ENCODE measurements around the gene LHFPL3. TPM values are rescaled to one million over a fixed set of nuclear protein-coding genes. Genes with fewer than 3 reads are reported as not detected.
"Not testable (repeated sequence)": the region's sequence is repeated elsewhere in the genome, so short reads cannot be mapped to it uniquely, and the experiment has no call there.

LHFPL3 gene
- total RNA-seq (2014; rRNA removed): not detected in 2 replicates
- polyA plus RNA-seq (2012): not detected

DNA sequence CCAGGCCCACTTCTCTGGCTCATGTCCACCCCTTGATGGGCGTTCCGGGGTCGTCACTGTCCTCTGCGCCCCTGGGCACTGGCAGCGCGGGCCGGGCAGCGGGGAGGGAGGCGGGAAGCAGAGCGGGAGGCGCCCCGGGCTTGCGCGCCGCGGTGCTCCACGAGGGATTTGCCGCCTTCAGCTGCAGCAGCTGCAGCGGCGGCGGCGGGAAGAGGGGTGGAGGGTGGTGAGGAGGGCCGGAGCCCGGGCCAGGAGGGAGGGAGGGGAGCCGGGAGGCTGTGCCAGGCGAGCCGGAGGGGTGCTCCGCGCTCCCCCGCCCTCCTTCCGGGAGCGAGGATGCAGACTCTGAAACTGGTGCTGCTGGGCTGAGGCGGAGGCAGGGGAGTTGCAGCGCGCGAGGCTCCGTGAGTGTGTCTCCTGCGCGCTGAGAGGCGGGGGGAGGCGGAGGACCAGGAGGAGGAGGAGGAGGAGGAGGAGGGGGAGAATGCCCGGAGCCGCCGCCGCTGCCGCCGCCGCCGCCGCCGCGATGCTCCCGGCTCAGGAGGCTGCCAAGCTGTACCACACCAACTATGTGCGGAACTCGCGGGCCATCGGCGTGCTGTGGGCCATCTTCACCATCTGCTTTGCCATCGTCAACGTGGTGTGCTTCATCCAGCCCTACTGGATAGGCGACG lies at the start of gene LHFPL3:
TSS of gene LHFPL3 (plus strand) at position 308 of the 674 bp plus-strand sequence.
- no peak for DNase-seq (ENCODE audit: low read depth)

DNA sequence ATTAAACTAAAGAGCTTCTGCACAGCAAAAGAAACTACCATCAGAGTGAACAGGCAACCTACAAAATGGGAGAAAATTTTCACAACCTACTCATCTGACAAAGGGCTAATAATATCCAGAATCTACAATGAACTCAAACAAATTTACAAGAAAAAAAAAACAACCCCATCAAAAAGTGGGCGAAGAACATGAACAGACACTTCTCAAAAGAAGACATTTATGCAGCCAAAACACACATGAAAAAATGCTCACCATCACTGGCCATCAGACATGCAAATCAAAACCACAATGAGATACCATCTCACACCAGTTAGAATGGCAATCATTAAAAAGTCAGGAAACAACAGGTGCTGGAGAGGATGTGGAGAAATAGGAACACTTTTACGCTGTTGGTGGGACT lies 46.7 kb upstream of the LHFPL3 start:
- not testable (repeated sequence) for DNase-seq (ENCODE audit: low read depth)

- DNase-seq (ENCODE audit: low read depth): no peak
These were observed 41.6 kb upstream of the LHFPL3 start for GRCh38 chr7:104286839-104287238.

- DNase-seq (ENCODE audit: low read depth): no peak
These were observed 40.3 kb upstream of the LHFPL3 start for GRCh38 chr7:104288137-104288536.

DNA sequence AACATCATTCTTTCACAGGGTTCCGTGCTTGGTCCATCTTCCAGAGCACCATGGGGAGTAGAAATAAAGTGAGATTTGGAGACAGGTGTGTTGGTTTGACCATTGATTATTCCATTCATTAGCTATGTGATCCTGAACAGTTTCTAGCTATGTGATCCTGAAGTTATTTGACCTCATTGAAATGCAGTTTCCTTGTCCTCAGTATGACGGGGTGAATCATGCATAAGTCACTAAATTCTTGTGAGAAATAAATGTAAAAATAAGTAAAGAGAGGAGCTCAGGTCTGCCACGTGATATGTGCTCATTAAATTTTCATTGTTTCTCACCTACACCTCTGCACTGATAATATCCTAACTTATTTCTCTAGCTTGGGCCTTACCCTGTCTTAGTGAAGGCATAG lies 34.1 kb upstream of the LHFPL3 start:
- DNase-seq (ENCODE audit: low read depth): no peak

DNA sequence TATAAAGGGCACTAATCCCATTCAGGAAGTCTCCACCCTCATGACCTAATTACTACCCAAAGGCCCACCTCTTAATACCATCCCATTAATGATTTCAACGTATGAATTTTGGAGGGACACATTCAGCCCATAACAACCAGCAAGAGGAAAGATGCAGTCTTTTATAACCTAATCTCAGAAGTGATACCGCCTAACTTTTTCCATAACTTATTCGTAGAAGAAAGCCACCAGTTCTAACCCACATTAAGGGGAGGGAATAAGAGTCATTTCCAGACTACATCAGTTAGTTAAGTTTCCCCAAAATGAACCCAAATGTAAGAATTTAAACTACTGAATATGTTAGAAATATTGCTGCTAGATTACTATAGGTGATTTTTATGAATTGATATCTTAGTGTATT lies 32.1 kb upstream of the LHFPL3 start:
- DNase-seq (ENCODE audit: low read depth): no peak

DNA sequence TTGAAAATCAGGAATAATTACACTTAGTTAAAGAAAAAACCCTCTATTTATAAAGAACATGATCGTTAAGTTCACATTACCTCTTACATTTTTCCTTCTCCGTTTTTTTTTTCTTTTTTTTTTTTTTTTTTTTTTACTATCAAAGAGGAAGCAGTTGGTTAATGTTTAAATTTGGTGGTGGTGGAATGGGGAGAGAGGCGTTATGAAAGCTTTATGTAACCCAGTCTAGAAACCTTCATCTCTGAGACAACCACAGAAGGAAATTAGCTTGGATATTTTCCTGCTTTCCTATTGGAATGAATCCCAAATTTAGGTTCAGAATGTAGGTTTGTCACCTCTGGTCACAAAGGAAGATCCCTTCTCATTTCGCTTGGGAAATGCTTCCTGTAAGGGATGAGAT lies 31.5 kb upstream of the LHFPL3 start:
- DNase-seq (ENCODE audit: low read depth): no peak

DNA sequence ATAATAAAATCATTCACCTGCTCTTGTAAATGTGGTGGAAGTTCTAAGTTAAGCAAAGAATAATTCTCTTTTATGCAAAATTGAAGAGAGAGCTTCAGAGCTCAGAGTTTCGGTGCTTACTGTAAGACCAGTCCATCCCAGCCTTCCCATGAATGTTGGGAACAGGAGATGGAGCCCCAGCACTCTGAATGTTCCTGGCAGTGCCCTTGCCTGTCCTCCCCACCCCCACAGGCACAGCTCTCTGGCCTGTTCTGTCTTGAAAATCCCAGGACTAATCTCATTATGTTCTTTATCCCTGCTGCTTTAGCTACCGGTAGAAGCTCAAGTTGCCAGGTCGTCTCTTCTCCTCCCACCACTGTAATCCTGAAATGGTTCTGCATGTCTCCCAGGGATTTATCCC lies 29.1 kb upstream of the LHFPL3 start:
- no peak for DNase-seq (ENCODE audit: low read depth)

DNA sequence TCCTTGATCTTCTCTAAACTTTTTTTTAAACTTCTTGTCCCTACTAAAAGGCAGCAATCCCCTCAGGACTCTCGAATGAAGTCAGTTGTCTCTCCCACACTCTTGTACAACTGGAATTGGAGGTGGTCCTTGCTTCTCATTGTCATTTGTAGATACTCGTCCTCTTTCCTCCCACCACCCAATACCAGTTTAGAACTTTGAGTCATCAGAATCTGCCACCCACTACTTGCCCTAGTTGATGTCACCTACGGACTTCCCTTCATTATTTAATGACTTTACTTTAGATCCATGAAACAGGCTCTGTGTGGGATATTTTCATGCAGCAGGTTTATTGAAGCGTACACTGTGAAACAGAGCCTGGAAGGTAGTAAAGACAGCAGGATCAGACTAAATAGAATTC lies 28.6 kb upstream of the LHFPL3 start:
- no peak for DNase-seq (ENCODE audit: low read depth)

DNA sequence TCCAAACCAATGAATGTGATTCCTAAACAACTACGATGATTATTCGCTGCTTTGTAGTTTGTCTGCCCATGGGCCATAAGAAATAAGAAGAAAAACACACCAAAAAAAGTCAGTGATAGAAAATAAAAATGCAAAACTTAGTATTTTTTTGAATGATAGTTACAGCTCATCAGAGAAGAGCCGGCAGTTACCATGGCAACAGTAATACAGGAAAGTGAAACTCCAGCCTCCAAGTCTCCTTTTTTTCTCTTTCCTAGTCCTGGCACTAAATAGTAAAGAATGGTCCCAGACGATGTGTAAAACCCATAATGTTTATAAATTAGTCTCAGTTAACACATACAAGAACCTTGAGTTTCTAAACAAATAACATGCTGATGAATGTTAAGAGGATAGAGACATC lies 21.6 kb upstream of the LHFPL3 start:
- DNase-seq (ENCODE audit: low read depth): no peak

DNA sequence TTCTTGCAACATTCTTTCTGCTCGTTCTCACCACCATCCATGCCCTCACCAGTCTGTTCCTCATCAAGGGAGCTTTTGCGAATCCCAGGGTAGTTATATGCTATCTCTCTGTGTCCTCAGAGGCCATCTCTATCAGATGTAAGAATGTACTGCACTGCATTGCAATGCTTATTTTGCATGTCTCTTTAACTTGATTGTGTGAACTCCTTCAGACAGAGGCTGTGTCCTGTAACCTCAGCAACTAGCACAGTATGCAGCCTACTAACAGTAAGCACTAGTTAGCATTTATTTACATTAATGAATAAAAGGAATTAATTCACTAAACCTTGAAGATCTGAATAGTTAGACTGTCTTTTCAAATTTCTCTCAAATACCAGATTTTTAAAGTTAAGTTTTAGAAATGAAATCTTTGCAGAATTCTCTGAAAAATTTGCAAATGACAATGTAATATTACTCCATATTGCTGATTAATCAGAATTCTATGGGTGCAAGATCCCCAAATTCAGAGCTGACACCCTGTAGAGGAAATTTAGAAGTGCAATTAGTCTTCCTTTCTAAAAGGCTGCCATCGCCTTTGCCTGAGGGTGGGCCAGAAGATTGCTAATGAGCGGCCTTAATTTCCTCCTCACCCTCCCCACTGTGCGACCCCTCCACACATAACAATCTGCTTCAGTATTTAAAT lies 10.3 kb upstream of the LHFPL3 start:
- no peak for DNase-seq (ENCODE audit: low read depth)

DNA sequence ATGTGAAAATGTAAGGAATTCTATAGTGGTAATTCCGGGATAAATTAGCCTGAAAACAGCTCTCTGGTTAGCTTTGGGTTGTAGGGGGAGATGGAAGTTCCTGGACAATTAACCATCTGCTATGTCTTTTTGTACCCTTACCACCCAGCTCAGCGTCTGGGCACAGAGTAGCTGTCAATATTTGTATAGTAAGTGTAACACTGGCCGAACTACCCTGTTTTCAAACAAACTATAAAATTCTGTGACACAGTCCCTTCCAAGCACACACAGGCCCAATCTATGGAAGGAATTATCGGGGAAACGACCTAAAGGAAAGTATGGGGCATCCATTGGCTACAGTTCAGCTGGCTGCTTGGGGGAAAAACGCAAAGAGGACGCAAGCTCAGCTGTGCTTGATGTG lies 869 bp upstream of the LHFPL3 start:
- DNase-seq (ENCODE audit: low read depth): no peak

- no peak for DNase-seq (ENCODE audit: low read depth)
These were observed 486 bp upstream of the LHFPL3 start for GRCh38 chr7:104327938-104328295.

GRCh38 chr7:104328970-104329825 lies 795 bp downstream of the LHFPL3 start:
- no peak for DNase-seq (ENCODE audit: low read depth)

GRCh38 chr7:104341546-104341945 lies 13.1 kb downstream of the LHFPL3 start:
- no peak for DNase-seq (ENCODE audit: low read depth)

DNA sequence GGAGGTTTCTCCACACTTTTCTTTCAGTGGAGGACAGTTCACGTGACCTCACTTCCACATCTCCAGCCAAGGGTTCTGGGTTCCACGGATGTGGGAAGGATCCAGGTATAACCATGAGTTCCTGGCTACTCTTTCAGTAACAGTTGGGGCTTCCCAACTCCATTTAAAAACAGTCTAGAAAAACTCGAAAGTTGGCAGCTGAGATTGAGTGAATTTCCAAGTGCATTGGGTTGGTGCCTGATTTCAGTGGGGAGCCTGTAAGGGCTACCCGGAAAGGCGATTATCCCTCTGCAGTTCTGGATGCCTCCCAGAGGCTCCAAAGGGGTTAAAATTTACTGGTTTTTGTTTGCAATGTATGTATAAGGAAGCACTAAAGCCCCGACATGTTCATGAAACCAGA lies 24.3 kb downstream of the LHFPL3 start:
- DNase-seq (ENCODE audit: low read depth): no peak

- DNase-seq (ENCODE audit: low read depth): no peak
These were observed 28.8 kb downstream of the LHFPL3 start for GRCh38 chr7:104357166-104357565.

DNA sequence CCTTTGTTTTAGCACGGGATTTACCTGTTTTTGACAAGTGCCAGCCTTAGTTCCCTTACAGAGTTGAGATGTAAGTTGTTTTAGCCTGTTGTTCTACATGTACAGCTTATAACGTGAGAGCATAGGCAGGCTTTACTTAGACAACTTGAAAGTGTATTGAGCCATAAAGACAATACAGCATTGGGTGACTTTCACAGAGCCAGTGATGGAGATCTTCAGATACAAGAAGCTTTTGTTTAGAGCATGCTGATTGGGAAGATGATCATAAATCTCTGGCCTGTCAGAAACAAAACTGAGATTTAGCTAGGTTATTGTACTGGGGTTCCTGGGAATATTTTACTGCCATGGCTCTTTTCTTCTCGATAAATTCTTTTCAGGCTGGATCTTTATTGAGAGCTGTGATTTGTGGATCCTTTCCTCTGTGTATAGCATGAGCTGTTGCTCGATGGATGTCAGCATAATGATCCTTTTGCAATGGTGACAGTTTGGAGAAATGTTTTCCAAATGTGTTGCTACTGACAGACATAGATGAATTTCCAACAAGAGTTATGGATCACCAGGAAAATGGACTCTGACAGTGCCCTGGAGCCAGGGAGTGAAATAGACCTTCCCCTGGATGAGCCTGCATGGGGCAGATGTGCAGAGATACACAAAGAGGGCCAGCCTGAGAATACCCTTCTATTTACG lies 30.2 kb downstream of the LHFPL3 start:
- no peak for DNase-seq (ENCODE audit: low read depth)

GRCh38 chr7:104362756-104363155 lies 34.4 kb downstream of the LHFPL3 start:
- no peak for DNase-seq (ENCODE audit: low read depth)

- DNase-seq (ENCODE audit: low read depth): no peak
These were observed 35.0 kb downstream of the LHFPL3 start for GRCh38 chr7:104363355-104363754.

DNA sequence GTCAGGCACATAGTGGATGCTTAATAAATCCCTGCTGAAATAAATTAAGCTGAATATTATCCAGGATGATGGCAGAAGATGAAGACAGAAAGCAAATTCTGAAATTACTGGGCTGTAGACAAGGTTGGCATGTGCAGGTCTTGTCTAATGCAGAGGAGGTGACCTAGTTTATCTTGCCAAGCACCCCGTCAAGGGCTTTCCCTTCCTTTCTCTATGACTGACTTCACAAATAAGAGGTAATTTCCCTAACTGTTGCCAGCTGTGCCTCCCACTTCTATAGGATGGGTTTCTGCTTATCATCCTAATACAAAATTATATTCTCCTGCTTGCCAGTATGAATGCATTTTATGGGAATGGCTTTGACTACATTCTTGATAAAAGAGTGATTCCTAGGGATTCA lies 38.0 kb downstream of the LHFPL3 start:
- no peak for DNase-seq (ENCODE audit: low read depth)

GRCh38 chr7:104367926-104368325 lies 39.5 kb downstream of the LHFPL3 start:
- DNase-seq (ENCODE audit: low read depth): no peak
